GM21717 (cell line): Measurements from ENCODE around the gene TMEM132E.

Experiments
- ATAC-seq: cut with Tn5 transposase; IDR thresholded peaks from one replicate; pipeline ENCODE4 v1.9.1; 2021; ENCODE audit warnings: mild to moderate bottlenecking, moderate library complexity; ENCODE audit not compliant: unreplicated experiment

The TMEM132E gene

GRCh38 chr17:34569591-34569990, 9.8 kb upstream of the TMEM132E start:
- no peak for ATAC-seq

GRCh38 chr17:34570506-34570905, 8.9 kb upstream of the TMEM132E start:
- no peak for ATAC-seq

GRCh38 chr17:34571428-34572130, 7.8 kb upstream of the TMEM132E start:
- ATAC-seq: no peak

- ATAC-seq: no peak
Observed at GRCh38 chr17:34572483-34572882, 6.9 kb upstream of the TMEM132E start.

- ATAC-seq: no peak
Observed at GRCh38 chr17:34575182-34575581, 4.2 kb upstream of the TMEM132E start.

- no peak for ATAC-seq
Observed at GRCh38 chr17:34578016-34578415, 1.4 kb upstream of the TMEM132E start.

GRCh38 chr17:34578656-34579016, 746 bp upstream of the TMEM132E start:
- no peak for ATAC-seq

- ATAC-seq: no peak
Observed at GRCh38 chr17:34579979-34580684, 750 bp downstream of the TMEM132E start.

GRCh38 chr17:34580685-34581445, 1.5 kb downstream of the TMEM132E start:
- no peak for ATAC-seq

GRCh38 chr17:34581446-34582184, 2.2 kb downstream of the TMEM132E start:
- no peak for ATAC-seq

- ATAC-seq: no peak
Observed at GRCh38 chr17:34582185-34582900, 3.0 kb downstream of the TMEM132E start.

GRCh38 chr17:34582901-34583245, 3.5 kb downstream of the TMEM132E start:
- no peak for ATAC-seq

- no peak for ATAC-seq
Observed at GRCh38 chr17:34584805-34585416, 5.5 kb downstream of the TMEM132E start.

GRCh38 chr17:34586346-34586846, 7.0 kb downstream of the TMEM132E start:
- no peak for ATAC-seq

- no peak for ATAC-seq
Observed at GRCh38 chr17:34588266-34588665, 8.9 kb downstream of the TMEM132E start.

GRCh38 chr17:34589120-34589965, 10.0 kb downstream of the TMEM132E start:
- ATAC-seq: no peak

GRCh38 chr17:34592002-34592401, 12.6 kb downstream of the TMEM132E start:
- no peak for ATAC-seq

- ATAC-seq: no peak
Observed at GRCh38 chr17:34596920-34597319, 17.5 kb downstream of the TMEM132E start.

GRCh38 chr17:34598161-34598776, 18.9 kb downstream of the TMEM132E start:
- no peak for ATAC-seq
